NCI-H1930 (cell line): Measurements from ENCODE around the gene NUTM2D.
A peak's percentile ranks its signal among the peaks of the same experiment; 100 is the strongest.
"Not testable (repeated sequence)": the region's sequence is repeated elsewhere in the genome, so short reads cannot be mapped to it uniquely, and the experiment has no call there.

Experiments
- DNase-seq, 2 experiments: peaks; one replicate each; lab custom pipeline; 2025; lab: John Stamatoyannopoulos, UW

The NUTM2D gene

DNA sequence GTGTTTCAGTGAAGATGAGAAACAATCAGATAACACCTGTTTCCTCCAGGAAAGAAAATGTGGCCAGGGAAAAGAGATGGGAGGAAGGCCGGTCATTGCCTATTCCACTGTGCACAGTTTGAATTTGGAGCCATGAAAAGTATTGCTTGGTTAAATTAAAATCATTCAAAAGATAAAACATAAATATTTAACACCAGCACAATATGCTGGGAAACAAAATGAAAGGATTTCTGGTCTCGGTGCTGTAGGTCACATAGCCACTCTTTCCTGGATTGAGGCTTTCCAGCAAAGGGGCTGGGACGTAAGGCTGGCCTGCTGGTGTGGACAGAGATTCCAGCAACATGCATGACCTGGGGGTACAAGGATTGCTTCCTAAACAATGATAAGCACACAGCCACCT is at the start of gene NUTM2D:
Gene NUTM2D (plus strand): TSS at position 301 of the 400 bp plus-strand sequence. CDS start 522 bp downstream, outside the sequence.
- DNase-seq, result not testable (repeated sequence)

- not testable (repeated sequence) for DNase-seq
Measured at GRCh38 chr10:87308702-87309101, 48.8 kb upstream of the NUTM2D start.

- DNase-seq, result not testable (repeated sequence)
Measured at GRCh38 chr10:87309657-87310056, 47.9 kb upstream of the NUTM2D start.

DNA sequence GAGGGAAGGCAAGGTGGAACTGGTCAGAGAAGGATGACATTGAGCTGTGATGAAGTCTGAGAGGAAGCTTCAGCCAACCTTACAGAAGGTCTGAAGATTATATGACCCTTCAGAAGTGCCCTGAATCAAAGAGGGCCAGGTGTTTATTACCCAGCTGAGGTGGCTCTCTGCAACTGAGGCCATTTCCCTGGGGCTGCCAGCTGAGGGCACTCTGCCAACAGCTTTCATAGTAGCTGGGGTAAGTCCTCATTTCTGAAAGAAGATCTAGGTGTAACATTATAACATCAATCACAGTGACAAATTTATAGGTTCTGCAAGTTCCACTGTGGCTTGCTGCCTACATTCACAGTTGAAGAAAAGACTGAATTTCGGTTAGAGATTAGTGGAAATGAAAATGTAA is 46.0 kb upstream of the NUTM2D start:
- not testable (repeated sequence) for DNase-seq

DNA sequence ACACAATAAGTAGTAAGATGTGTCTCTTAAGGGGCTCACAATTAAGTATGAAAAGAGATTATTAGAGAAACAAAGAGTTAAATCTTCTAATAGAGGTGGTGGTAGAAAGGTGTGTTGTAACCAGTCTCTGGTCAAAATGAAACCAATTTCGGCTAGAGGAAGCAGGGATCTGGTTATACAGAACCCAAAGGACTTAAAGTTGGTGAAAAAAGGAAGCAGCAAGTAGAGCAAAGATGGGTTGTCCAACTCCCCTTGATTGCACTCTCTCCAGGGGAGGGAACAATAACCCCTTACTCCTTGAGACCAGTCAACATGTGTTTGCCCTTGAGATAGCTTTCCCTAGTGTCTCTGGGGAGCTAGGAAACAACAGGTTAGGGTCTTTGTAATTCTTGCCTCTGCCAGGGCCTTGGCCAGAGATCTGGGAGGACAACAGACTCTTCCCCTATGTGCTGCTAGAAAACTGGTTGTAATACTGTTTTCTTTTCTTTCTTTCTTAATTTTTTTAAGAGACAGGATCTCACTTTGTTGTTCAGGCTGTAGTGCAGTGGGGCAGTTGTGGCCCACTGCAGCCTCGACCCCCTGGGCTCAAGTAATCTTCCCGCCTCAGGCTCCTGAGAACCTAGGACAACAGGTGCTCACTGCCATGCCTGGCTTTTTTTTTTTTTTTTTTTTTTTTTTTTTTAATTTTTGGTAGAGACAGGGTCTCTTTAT is 43.7 kb upstream of the NUTM2D start:
- not testable (repeated sequence) for DNase-seq

DNA sequence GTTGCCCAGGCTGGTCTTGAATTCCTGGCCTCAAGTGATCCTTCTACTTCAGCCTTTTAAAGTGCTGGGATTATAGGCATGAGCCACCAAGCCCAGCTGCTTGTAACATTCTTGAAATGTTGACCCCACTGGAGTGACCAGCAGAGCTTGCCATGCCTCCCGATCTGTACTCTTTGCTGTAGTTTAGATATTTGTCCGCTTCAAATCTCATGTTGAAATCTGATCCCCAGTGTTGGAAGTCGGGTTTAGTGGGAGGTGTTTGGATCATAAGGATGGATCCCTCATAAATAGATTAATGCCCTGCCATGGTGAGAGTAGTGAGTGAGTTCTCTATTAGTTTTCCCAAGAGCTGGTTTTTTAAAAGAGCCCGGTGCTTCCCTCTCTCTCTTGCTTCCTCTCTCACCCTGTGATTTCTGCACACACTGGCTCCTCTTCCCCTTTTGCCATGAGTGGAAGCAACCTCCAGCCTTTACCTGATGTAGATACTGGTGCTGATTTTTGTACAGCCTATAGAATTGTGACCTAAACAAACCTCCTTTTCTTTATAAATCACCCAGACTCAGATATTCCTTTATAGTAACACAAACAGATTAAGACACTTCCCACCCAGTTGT is 43.1 kb upstream of the NUTM2D start:
- not testable (repeated sequence) for DNase-seq

- DNase-seq, result not testable (repeated sequence)
Measured at GRCh38 chr10:87321505-87321904, 36.0 kb upstream of the NUTM2D start.

GRCh38 chr10:87324559-87324958 is 33.0 kb upstream of the NUTM2D start:
- DNase-seq, result not testable (repeated sequence)

DNA sequence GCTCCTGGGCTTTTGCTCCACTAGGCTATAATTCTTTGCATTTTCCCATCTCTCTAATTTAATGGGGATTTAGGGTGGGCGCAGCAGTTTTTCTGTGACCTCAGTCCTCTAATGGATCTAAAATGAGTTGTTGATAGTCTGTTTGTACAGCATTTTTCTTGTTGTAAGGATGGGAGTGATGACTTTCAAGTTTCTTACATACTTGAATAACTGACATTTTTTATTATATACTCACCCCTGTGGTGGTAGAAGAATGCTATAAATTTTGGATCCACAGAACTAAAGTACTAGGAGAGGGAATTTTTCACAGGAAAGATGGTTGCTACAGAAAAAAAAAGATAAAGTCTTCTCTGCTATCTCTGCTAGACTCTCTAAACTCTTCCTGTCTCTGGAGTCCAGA is 29.6 kb upstream of the NUTM2D start:
- not testable (repeated sequence) for DNase-seq

DNA sequence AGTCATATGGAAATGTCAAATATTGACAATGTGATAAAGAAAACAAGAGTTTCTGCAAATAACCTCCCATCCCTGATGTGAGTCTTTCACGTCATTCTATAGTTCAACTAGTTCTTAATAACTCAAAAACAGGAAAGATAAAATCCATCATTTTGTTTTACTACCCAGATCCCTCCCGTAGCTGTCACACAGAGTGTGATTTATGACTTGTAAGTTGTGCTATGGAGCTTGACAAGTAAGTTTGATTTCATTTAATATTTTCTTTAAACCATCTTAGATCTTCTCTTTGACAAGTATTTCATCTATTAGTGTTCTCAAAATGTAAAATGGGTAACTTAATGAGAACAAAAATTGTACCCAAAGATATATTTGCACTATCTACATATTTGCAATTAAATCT is 28.4 kb upstream of the NUTM2D start:
- not testable (repeated sequence) for DNase-seq

DNA sequence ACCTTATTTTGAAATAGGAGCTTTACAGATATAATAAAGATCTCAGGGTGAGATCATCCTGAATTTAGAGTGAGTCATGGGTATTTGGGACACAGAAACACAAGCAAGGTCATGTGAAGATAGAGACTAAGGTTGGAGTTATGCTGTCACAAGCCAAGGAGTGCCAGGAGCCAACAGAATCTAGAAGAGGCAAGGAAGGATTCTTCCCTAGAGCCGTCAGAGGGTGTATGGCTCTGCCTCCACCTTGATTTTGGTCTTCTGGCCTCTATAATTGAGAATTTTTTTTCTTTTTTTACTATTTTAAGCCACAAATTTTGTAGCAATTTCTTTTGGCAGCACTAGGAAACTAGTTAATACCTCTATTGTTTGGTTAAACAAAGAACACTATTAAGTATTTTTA is 24.9 kb upstream of the NUTM2D start:
- not testable (repeated sequence) for DNase-seq

GRCh38 chr10:87340411-87340810 is 17.1 kb upstream of the NUTM2D start:
- DNase-seq, result not testable (repeated sequence)

GRCh38 chr10:87341546-87342142 is 15.9 kb upstream of the NUTM2D start:
- not testable (repeated sequence) for DNase-seq

DNA sequence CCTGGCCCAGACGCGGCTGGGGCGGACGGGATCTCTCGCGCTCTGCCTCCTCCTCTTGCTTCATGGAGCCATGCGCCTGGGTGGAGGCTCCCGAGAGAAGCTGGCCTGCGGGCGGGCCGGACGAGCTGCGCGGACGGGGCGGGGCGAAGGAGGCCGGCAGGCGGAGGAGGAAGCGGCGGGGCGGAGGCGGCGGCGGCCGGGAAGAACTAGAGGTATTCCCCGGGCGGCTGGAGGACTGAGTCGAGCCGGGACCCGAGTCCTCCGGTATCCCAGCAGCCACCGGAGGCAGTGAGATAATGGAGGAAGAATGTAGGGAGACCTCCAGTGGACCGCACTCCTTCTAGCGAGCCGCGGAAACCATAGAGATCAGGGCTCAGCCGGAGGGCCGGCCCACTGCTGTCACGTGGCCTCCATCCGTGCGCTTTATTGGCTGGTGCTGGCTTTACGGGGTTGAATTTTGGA is 15.3 kb upstream of the NUTM2D start:
- DNase-seq, result peak; percentile 65 to 77

DNA sequence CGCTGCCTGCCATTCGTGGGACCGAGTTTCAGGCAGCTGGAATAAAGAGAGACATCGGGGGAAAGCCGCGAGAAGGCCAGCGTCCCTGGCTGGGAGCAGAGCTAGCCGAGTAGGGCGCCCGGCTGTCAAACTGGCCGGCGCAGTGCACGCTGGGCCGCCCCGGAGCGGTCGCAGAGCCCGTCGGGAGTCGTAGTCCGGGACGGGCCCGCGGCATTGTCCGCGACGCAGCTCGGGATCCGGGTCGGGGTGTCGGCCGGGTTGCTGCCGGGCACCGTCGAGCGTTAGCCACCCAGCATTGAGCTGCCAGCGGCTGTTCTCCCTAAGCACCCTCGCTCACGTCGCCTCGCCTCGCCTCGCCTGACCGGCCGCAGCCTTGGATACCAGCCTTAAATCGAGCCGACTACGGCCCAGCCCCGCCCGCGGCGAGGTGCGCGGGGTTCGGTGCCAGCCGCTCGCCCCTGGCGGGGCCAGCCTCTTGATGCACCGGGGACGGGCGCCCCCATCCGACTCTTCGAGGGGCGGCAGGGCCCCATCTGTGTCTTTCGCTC is 14.8 kb upstream of the NUTM2D start:
- DNase-seq, result peak; percentile 2 to 42

DNA sequence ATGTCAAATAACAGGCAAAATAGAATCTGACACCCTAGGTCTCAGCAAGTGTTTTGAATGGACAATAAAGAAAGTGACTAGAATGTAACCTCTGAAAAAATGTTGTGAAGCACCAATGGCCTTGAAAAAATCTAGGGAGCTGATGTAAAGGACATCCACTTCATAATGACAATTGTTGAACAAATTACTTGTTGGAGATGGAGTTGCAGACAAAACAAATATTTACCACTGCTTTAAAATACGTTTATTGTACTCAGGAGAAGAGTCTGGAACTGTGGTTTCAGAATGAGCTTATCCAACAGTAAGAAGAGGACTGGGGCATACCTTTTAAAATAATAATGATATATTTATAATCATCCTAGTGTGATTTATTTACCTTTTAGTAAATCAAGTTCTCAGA is 11.8 kb upstream of the NUTM2D start:
- not testable (repeated sequence) for DNase-seq

- not testable (repeated sequence) for DNase-seq
Measured at GRCh38 chr10:87350161-87350560, 7.4 kb upstream of the NUTM2D start.

GRCh38 chr10:87352825-87353224 is 4.7 kb upstream of the NUTM2D start:
- not testable (repeated sequence) for DNase-seq

- DNase-seq, result not testable (repeated sequence)
Measured at GRCh38 chr10:87355110-87355509, 2.4 kb upstream of the NUTM2D start.

- not testable (repeated sequence) for DNase-seq
Measured at GRCh38 chr10:87358159-87358558, 615 bp downstream of the NUTM2D start.

DNA sequence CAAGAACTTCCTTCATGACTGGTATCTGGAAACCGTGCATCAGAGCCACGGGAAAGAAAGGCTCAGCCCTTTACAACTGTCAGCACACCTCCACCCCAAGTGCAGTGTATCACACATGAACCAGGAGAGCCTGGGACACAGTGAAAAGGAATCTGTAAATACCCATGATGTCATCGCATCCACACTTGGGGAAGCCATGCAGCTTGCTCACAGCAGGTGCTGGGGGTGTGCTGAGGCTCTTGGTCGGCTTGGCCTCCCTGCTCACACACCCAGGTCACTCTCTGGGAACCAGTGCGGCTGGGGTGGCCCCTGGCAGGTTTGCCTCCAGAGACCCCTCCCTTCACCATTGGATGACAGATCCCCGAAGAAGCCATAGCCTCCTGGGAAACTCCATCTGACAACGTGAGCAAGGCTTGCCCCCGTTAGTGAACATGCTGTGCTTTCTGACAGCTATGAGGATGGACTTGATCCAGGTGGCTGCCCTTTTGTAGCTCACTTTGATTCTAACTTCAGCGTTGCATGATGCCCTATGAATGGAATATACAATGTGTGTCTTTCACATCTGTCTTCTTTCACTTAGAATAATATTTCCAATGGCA is 12.1 kb downstream of the NUTM2D start:
- not testable (repeated sequence) for DNase-seq

DNA sequence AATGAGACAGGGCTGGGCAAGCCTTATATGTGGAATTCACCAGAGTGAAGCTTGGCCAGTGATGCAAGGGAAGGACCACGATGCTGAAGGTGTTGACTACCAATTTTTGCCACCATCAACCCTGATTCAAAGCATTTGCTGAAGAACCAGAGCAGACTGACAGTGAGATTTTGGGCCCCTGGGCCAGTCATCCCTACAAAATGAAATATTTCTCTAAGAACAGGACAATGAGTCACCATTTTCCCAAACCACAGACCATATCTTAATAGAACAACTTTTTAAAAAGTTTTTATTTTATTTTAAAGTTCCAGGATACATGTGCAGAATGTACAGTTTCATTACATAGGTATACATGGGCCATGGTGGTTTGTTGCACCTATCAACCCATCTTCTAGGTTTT is 16.5 kb downstream of the NUTM2D start:
- not testable (repeated sequence) for DNase-seq
